ENCODE measurements around the gene CLASP1. TPM values are rescaled to one million over a fixed set of nuclear protein-coding genes. Genes with fewer than 3 reads are reported as not detected.
"Not testable (repeated sequence)": the region's sequence is repeated elsewhere in the genome, so short reads cannot be mapped to it uniquely, and the experiment has no call there.

The CLASP1 gene
- total RNA-seq, 1 experiment from 2014 or later, result 36.6 TPM

GRCh38 chr2:121505005-121505404 lies 144.3 kb downstream of the CLASP1 start:
- DNase-seq (ENCODE audit: low spot score), result peak; percentile 55

GRCh38 chr2:121504316-121504715 lies 144.9 kb downstream of the CLASP1 start:
- DNase-seq (ENCODE audit: low spot score), result no peak

- no peak for DNase-seq (ENCODE audit: low spot score)
These were observed 146.5 kb downstream of the CLASP1 start for GRCh38 chr2:121502781-121503180.

DNA sequence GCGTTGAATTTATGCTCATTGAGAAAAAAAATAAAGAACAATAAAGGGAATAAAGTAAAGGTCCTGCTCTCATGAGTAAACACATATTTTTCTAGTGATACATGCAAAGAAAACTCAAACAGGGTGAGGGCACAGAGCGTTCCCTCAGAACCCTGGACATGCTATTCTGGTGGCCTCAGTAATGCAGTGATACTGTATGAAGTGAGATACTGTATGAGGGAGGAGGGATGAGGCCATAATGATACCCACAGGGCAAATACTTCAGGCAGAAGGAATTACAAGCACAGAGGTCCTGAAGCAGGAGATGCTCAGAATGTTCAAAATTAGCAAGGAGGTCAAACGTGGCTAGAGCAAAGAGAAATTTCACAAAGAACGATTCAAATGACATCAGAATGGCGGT lies 147.0 kb downstream of the CLASP1 start:
- DNase-seq (ENCODE audit: low spot score), result no peak

GRCh38 chr2:121501554-121501953 lies 147.7 kb downstream of the CLASP1 start:
- no peak for DNase-seq (ENCODE audit: low spot score)

DNA sequence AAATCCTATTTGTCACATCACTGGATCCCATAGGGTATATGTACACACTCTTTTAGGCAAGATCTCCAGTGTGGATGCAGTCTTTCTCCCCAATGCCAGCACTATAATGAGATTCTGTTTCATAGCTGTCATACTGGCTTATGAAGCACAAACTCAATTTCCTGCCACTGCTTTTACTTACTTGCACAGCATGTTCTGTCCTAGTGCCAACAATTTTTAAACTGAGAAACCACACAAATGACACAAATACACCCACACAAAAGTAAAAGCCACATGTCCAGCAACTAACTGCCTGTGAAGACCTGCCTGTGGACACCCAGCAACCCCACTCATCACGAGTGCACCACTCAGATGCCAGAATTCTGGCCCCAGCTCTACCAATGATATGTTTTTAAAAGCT lies 148.2 kb downstream of the CLASP1 start:
- no peak for DNase-seq (ENCODE audit: low spot score)

- DNase-seq (ENCODE audit: low spot score), result no peak
These were observed 150.5 kb downstream of the CLASP1 start for GRCh38 chr2:121498731-121499130.

DNA sequence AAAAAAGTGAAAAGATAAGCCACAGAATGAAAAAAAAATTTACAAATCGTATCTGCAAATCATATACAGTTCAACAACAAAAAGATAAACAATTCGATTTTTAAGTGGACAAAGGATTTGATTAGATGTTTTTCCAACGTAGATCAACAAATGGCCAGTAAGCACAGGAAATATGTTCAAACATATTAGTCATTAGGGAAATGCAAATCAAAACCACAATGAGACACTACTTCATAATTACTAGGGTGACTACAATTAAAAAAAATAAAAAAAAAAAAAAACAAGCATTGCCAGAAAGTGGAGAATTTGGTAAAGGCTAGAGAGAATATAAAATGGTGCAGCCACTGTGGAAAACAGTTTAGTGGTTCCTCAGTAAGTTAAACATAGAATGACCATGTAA lies 156.9 kb downstream of the CLASP1 start:
- no peak for DNase-seq (ENCODE audit: low spot score)

DNA sequence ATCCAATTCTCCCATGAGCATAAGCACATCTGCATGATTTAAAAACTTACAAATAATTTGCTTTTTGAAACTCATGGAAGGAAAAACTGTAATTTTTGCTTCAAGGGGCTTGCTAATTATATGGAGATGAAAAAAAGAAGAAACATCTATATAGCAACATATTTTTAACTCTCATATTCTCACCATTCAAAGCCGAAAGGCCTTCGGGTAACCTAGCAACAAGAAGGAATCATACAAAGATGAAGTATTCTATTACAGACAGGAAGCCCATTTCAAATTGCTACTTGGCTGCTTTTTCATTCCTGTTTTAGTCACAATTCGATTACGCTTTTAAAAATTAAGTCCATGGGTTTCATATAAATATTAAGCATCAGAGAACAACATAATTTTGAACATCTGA lies 157.7 kb downstream of the CLASP1 start:
- DNase-seq (ENCODE audit: low spot score), result no peak

DNA sequence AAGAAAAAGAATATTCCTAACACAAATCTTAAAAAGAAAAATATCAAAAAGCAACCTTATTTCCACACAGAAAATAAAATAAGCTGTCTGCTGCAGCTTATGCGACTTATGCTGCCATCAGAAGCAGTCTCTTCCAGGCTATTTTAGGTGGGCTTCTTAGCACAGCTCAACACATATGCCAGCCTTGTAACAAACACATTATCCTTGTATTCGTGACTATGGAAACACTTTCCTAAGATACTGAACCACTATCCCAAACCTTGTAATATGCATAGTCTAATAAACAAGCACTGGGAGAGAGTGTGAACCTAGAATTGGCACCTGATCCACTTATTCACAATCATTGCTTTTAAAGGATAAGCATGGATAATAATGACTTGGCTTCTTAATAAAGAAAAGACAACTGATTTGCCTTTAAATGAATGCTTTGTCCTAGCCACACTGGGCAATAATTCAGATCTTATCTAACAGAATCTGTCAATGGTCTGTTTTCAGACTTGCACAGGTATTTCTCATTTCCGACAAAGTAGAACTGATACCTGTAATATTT lies 158.6 kb downstream of the CLASP1 start:
- DNase-seq (ENCODE audit: low spot score), result no peak

GRCh38 chr2:121489911-121490583 lies 159.2 kb downstream of the CLASP1 start:
- DNase-seq (ENCODE audit: low spot score), result no peak

DNA sequence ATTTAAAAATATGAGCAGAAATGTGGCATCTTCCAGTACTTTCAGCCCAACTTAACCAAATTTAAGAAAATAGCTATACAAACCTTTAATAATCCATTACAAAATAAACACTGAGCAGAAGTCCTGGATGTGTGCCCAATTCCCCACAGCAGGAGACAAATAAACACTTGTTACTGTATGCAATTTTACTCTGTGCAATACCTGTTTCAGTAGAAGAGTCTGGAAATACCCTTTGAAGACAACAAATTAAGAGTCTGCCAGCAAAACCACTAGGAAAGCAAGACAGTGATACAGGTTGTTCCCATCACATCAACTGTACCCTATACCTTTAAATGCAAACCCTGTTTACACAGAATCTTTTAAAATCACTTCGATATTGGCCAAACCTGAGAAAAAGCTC lies 160.0 kb downstream of the CLASP1 start:
- DNase-seq (ENCODE audit: low spot score), result peak; percentile 23

DNA sequence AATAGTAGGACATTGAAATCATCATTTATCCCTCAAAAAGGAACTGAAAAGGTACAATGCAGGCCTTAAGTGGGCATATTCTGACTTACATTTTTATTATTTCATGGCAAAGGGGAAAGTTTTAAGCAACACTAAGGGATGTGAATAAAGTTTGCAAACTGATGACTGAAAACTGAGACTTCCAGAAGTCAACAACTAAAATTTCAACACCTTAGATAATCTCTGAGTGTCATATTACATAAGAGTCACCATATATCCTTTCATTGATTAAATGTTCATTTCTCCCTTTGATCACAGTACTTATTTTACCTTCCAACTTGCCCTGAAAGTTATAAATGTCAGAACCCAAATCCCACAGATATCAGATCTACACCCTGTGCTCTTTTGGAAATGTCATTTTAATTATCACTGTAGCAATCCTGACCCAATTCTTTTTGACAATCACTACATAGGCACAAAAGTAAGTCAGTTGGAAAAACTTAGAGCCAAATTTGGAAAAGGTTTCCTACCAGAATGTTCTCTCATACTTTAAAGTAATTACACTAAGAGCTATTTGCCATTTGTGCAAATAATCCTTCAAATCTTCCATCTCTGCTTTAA lies 163.0 kb downstream of the CLASP1 start:
- DNase-seq (ENCODE audit: low spot score), result no peak

- no peak for DNase-seq (ENCODE audit: low spot score)
These were observed 164.2 kb downstream of the CLASP1 start for GRCh38 chr2:121485039-121485438.

DNA sequence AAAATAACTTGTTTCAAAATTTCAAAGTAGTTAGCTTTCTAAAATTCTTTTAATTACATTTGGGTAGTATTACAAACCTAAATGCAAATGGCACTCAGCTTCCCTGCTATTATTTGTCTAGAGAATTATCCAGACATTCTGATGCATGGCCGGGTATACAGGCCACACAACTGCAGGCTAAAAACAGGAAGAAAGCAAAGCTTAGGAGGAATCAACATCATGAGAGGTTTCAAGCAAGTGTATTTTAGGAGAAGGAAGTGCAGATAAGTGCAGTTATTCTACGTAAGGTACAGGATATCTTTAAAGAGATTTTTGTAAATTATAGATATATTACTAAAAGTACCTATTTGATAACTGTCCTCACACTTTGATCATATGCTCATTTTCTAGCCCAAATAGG lies 165.4 kb downstream of the CLASP1 start:
- no peak for DNase-seq (ENCODE audit: low spot score)

GRCh38 chr2:121483021-121483420 lies 166.2 kb downstream of the CLASP1 start:
- DNase-seq (ENCODE audit: low spot score), result no peak

DNA sequence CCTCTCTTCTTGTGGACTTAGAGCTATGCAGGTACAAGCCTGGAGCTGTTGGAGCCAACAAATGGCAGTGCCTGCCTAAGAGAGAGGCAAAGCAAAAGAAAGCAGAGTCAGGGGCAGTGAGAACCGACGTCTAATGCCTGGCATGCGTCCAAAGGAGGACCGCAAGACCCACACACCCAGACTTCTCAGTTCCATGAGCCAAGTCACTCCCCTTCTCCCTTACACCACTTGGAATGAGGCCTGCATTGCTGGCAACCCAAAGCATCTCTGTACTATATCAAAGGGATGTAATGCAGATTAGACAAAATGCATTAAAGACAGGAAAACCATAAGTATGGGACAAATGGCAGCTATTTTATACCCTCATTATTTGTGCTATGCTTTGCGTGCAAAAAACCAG lies 168.4 kb downstream of the CLASP1 start:
- no peak for DNase-seq (ENCODE audit: low spot score)

DNA sequence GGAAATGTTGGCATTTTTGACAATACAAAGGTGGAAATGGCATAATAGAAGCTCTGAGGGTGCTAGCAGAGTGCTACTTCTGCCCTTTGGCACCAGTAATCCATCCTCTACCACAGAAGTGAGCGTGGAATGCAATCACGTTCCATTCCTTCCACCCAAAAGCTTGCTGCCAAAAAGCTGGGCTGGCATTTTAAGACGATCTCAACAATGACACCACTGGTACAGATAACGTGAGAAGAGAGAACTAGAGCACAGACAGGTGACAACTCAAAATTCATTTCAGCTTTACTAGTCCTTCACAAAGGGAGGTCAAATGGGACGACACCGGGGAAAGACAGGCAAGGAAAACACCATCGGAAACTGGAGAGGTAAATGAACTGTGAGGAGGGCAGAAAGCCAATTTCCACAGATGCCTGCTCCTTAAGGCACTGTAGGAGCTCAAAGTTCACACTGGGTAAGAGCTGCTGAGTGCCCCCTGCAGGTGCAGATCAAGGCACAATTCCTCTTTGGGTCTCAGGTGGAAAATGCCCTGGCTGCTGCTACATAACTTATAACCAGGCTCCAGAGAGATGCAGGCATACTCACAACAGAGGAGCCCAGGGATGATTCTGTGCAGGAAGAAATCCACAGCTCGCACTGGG lies 169.3 kb downstream of the CLASP1 start:
- no peak for DNase-seq (ENCODE audit: low spot score)

- no peak for DNase-seq (ENCODE audit: low spot score)
These were observed 170.1 kb downstream of the CLASP1 start for GRCh38 chr2:121478996-121479745.

GRCh38 chr2:121478358-121478995 lies 170.8 kb downstream of the CLASP1 start:
- DNase-seq (ENCODE audit: low spot score), result not testable (repeated sequence)

GRCh38 chr2:121476684-121477083 lies 172.6 kb downstream of the CLASP1 start:
- no peak for DNase-seq (ENCODE audit: low spot score)

Data from A172 (cell line).